OCI-LY7 (cell line): ENCODE measurements around the gene ZFAND5. TPM values are rescaled to one million over a fixed set of nuclear protein-coding genes. Genes with fewer than 3 reads are reported as not detected.

Source experiments
- BruUV-seq: library from RNA; stranded (reverse); fragments of 400-500 nt; replicated peaks from 2 replicates; lab custom pipeline; 2021; lab: Mats Ljungman, UMichigan
- CTCF ChIA-PET: fragments of 300-600 bp; sonication (Branson Sonifier 250); formaldehyde crosslinking; loops from one replicate; lab custom pipeline; 2022; ENCODE audit warnings: antibody characterized with exemption; ENCODE audit not compliant: unreplicated experiment; lab: Charles Lee
- POLR2A ChIA-PET: fragments of 300-600 bp; sonication (Branson Sonifier 250); formaldehyde crosslinking; loops from one replicate; lab custom pipeline; 2022; ENCODE audit warnings: antibody characterized with exemption; lab: Charles Lee
- DNase-seq: peaks from one replicate; pipeline ENCODE4 v3.0.0-alpha.2; 2015; ENCODE audit warnings: low spot score
- H2AFZ ChIP-seq: fragments of 200-600 bp; sonication (generic), shearing (Covaris generic); 2 replicates; pipeline ENCODE4 v1.6.1; 2014; ENCODE audit warnings: mild to moderate bottlenecking, antibody characterized with exemption, low read length, moderate library complexity
- H3K27ac ChIP-seq: fragments of 200-600 bp; sonication (generic); 2 replicates; pipeline ENCODE4 v1.5.1; 2014; ENCODE audit warnings: mixed run types, low read depth, mild to moderate bottlenecking, moderate library complexity, low read length, inconsistent platforms; ENCODE audit not compliant: poor library complexity, severe bottlenecking
- H3K36me3 ChIP-seq: fragments of 200-600 bp; sonication (generic); 2 replicates; pipeline ENCODE4 v1.6.1; 2014; ENCODE audit warnings: mild to moderate bottlenecking, antibody characterized with exemption, low read length, moderate library complexity, mixed read lengths; ENCODE audit not compliant: insufficient read depth
- H3K4me1 ChIP-seq: fragments of 200-600 bp; sonication (generic); 2 replicates; pipeline ENCODE4 v1.5.1; 2014; ENCODE audit warnings: mild to moderate bottlenecking, low read length; ENCODE audit not compliant: insufficient read depth, poor library complexity, severe bottlenecking
- H3K4me2 ChIP-seq: fragments of 200-600 bp; sonication (generic); 2 replicates; pipeline ENCODE4 v1.6.1; 2014; ENCODE audit warnings: mild to moderate bottlenecking, low read length
- H3K4me3 ChIP-seq: fragments of 200-600 bp; sonication (generic); 2 replicates; pipeline ENCODE4 v1.5.1; 2014; ENCODE audit warnings: mild to moderate bottlenecking, low read depth, low read length; ENCODE audit not compliant: poor library complexity, severe bottlenecking
- H3K79me2 ChIP-seq: fragments of 200-600 bp; sonication (generic); 2 replicates; pipeline ENCODE4 v1.6.1; 2016; ENCODE audit warnings: low read depth, mild to moderate bottlenecking, low read length, moderate library complexity, mixed read lengths; ENCODE audit not compliant: insufficient read depth
- H3K9me2 ChIP-seq: fragments of 200-600 bp; sonication (generic); 2 replicates; pipeline ENCODE4 v1.6.1; 2016; ENCODE audit warnings: mild to moderate bottlenecking, low read length, mixed read lengths; ENCODE audit not compliant: insufficient read depth
- H3K9me3 ChIP-seq: fragments of 200-600 bp; sonication (generic); 2 replicates; pipeline ENCODE4 v1.6.1; 2014; ENCODE audit warnings: mild to moderate bottlenecking, mixed run types, low read length, mixed read lengths
- H4K20me1 ChIP-seq: fragments of 200-600 bp; sonication (generic); 2 replicates; pipeline ENCODE4 v1.6.1; 2014; ENCODE audit warnings: mild to moderate bottlenecking, antibody characterized with exemption, low read length, moderate library complexity, mixed read lengths; ENCODE audit not compliant: insufficient read depth
- CTCF ChIP-seq: fragments of 200-600 bp; sonication (generic); conservative IDR thresholded peaks from 2 replicates; pipeline ENCODE4 v1.5.1; 2014; ENCODE audit warnings: mild to moderate bottlenecking, antibody characterized with exemption, low read length, moderate library complexity, mixed read lengths
- EZH2phosphoT487 ChIP-seq: fragments of 200-600 bp; sonication (generic); IDR thresholded peaks from 2 replicates; pipeline ENCODE4 v1.6.1; 2018; ENCODE audit warnings: low read depth, borderline replicate concordance, mild to moderate bottlenecking, mixed run types, antibody characterized with exemption, low read length, moderate library complexity, mixed read lengths
- intact Hi-C: fragments of 100-400 bp; cut with micrococcal nuclease; formaldehyde crosslinking; loops from one replicate; pipeline ENCODE4 v1.10.0; 2022; ENCODE audit not compliant: unreplicated experiment
- total RNA-seq, 2 experiments: library from RNA; depleted of rRNA in 1 of 2; stranded (reverse); fragments of >200 nt in 1 of 2; shearing (Covaris generic) in 1 of 2; gene quantifications; 2 replicates each; pipeline ENCODE4 v1.2.3, GENCODE V29; 2014 to 2022

The ZFAND5 gene
- total RNA-seq, 2 experiments from 2014 or later: 54.3 to 60.5 TPM

DNA sequence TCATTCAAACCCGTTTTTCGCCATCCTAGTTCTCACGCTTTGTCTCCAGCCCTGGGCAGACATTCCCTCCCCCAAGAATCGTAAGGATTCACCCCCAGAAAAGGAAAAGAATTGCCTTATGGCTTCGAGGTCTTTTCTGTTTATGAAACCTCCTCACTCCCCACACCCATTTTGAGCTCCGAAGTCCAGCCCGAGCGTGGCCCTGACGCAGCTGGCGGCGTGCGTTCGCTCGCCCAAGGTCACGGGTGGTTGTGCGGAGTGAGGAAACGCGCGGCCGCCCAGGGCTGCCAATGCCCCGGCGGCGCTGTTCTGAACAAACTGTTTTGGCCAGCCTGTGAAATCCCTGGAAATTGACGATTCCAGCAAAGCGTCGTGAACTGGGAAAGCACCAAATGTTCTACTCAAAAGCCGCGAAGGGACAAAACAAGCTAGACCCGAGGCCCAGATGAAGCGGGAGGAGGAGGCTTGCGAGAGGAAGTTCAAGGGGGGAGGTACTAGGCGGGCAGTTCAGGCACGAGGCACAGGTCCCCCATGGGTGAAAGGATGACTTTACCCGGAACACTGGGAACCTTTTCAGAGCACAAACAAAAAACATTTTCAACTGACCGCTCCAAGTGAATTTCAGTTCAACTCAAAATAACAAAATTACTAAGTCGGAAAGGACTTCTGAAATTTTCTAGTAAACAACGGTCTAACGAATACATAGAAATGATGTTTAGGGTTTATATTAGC lies 683 bp upstream of the ZFAND5 start:
- no peaks in the 10 kb centered on the region for H3K9me2 ChIP-seq
- H3K4me1 ChIP-seq: peaks cover 25% of the 10 kb centered on the region
- BruUV-seq: no TSS peak
- peak; percentile 62 for DNase-seq
- H3K79me2 ChIP-seq: peaks cover 41% of the 10 kb centered on the region
- peaks cover 33% of the 10 kb centered on the region for H4K20me1 ChIP-seq
- H3K4me3 ChIP-seq: peak overlapping the region; percentile 90
- POLR2A ChIA-PET: interaction anchor here (1.1 to 1.2 kb wide), 2 partner anchors 9 to 10 kb away, joined by 4 read pairs; no protein-coding TSS in a partner anchor
- H3K36me3 ChIP-seq: peaks cover 29% of the 10 kb centered on the region
- CTCF ChIA-PET: no interaction called here
- H3K27ac ChIP-seq: peak overlapping the region; percentile 30
- no peaks in the 10 kb centered on the region for H3K9me3 ChIP-seq
- 0 out of 2 replicates have a peak, but pooled peaks have one; percentile 15 for TF ChIP-seq CTCF
- TF ChIP-seq EZH2phosphoT487: no peak
- peak overlapping the region; percentile 98 for H2AFZ ChIP-seq
- intact Hi-C loops: loop anchor here (10.0 kb wide), 1 partner anchor 461 kb away; no protein-coding TSS in a partner anchor
- peak overlapping the region; percentile 82 for H3K4me2 ChIP-seq

GRCh38 chr9:72363908-72364678 lies 915 bp downstream of the ZFAND5 start:
- peaks cover 57% of the 10 kb centered on the region for H3K79me2 ChIP-seq
- H3K9me2 ChIP-seq: no peaks in the 10 kb centered on the region
- no TSS peak for BruUV-seq
- H3K4me3 ChIP-seq: peak overlapping the region; percentile 90
- POLR2A ChIA-PET: interaction anchor here (0.7 kb wide), 1 partner anchor 58 kb away, joined by 3 read pairs; no protein-coding TSS in a partner anchor
- peak; percentile 81 for DNase-seq
- 0 out of 2 replicates have a peak overlapping the region, but pooled peaks have one; percentile 6 for H2AFZ ChIP-seq
- peaks cover 25% of the 10 kb centered on the region for H3K4me1 ChIP-seq
- H3K27ac ChIP-seq: peak overlapping the region; percentile 67
- peaks cover 45% of the 10 kb centered on the region for H3K36me3 ChIP-seq
- CTCF ChIA-PET: no interaction called here
- H3K4me2 ChIP-seq: peak overlapping the region; percentile 73
- peaks cover 43% of the 10 kb centered on the region for H4K20me1 ChIP-seq
- intact Hi-C loops: loop anchor here (10.0 kb wide), 1 partner anchor 459 kb away; no protein-coding TSS in a partner anchor
- TF ChIP-seq EZH2phosphoT487 (no peak), CTCF (no peak)
- no peaks in the 10 kb centered on the region for H3K9me3 ChIP-seq
